HPDE6-E6E7 (cell line): ENCODE results near the gene DNM2.
"Not testable (repeated sequence)": the region's sequence is repeated elsewhere in the genome, so short reads cannot be mapped to it uniquely, and the experiment has no call there.

Source experiments
- DNase-seq: peaks from one replicate; pipeline ENCODE4 v3.0.0; 2011; ENCODE audit warnings: missing footprints; ENCODE audit errors: extremely low spot score

The DNM2 gene

DNA sequence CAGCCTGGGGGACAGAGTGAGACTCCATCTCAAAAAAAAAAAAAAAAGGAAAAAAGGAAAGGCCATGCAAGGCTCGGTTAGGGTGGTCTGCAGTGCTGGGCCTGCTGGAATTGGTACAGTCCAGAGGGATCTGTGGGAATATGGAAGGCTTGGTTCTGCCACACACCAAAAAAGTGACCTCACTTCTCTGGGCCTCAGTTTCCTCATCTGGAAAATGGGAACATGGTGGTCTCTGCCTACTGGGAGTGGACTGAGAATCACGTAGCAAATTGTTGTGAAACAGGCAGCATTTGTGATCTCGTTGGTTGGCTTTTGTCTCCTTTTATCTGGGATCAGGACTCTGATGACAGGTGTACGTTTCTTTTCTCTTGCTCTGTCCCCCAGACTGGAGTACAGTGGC lies 7.5 kb downstream of the DNM2 start:
- no peak for DNase-seq

DNA sequence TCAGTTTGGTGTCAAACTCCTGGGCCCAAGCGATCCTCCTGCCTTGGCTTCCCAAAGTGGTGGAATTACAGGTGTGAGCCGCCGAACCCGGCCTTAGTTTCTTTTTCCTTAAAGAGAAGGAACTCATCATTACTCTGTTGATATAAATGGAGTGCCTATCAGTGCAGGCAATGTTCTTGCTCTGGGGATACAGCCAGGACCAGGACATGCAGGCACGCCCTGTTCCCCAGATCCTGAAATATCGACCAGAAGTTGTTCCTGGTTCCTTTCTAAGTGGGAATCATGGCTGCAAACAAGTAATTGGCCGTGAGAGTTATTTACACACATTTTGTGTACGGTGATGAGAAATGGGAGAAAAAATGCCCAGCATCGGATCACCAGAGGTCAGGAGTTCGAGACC lies 8.4 kb downstream of the DNM2 start:
- DNase-seq, result no peak

DNA sequence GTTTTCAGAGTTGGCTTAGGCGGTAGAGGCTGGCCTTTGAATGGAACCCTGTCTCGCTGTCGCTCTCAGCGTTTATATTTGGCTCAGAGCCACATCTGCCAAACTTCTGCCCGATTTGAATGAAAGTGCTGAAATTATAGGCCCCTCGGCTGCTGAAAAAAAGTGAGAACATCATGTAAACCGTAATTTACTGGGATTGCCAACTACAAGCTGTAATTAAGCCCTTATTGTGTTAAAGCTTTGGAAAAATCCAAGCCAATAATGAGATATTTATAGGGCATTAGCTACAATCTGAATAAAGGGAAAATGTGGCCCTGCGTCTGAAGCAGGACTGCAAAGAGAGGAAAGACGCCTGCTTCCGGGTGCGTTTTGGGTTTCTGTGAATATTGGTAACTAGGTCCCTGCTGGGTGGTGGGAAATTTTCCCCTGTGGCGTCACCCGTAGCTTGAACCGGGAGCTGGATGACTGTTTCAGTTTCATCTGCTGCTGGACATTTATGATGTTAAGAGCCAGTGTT lies 9.9 kb downstream of the DNM2 start:
- no peak for DNase-seq

DNA sequence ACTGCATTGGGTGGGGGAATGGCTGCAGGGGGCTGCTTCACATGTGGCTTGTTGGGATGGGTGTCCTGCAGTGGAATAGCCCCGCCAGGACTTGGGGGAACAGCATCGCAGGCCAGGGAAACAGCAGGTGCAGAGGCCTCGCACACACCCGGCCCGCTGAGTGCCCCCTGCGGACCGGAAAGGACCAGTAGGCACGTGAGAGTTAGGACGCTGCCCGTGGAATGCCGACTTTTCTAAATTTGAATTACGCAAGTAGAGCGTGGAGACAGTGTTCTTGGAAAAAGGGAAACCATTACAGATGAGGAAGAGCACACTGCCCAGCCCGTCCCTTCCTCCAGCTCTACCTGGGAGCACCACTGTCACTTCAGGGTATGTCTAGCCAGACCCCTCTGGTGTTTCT lies 11.5 kb downstream of the DNM2 start:
- no peak for DNase-seq

DNA sequence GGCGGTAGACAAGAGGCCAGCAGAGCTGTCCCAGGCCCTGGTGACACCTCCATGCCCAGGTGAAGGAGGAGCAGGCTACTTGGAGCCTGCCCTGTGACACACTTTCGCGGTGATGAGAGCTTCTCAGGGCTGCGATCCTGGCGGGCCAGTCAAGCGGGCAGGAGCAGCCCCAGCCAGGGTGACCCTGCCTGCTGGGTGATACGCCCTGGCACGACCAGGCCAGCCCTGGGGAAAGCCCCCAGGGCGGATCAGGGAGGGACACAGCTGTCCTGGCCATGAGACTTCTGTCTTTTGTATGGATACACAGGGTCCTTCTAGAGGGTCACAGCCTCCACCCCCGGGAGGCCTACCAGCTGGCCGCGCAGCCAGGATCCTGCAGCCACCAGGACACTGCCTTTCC lies 13.1 kb downstream of the DNM2 start:
- no peak for DNase-seq

DNA sequence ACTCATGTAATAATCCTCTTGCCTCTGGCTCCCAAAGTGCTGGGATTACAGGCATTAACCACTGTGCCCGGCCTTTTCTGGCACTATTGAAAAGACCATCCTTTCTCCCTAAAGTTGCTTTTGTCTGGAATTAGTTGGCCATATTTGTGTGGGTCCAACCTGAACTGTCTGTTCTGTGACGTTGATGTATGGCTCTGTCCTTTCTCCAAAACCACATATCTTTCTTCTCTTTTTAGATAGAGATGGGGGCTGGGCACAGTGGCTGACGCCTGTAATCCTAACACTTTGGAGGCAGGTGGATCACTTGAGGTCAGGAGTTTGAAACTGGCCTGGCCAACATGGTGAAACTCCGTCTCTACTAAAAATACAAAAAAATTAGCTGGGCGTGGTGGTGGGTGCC lies 17.9 kb downstream of the DNM2 start:
- DNase-seq, result no peak

DNA sequence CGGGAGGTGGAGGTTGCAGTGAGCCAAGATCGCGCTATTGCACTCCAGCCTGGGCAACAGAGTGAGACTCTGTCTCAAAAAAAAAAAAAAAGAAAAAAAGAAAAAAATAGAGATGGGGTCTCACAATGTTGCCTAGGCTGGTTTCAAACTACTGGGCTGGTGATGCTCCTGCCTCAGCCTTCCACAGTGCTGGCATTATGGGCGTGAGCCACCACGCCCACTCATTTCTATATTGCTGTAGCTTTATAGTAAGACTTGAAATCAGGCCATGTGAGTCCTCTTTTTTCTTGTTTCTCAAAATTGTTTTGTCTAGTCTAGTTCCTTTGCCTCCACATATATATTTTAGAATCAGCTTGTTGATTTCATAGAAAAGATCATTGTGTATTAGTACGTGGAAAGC lies 18.3 kb downstream of the DNM2 start:
- DNase-seq, result no peak

DNA sequence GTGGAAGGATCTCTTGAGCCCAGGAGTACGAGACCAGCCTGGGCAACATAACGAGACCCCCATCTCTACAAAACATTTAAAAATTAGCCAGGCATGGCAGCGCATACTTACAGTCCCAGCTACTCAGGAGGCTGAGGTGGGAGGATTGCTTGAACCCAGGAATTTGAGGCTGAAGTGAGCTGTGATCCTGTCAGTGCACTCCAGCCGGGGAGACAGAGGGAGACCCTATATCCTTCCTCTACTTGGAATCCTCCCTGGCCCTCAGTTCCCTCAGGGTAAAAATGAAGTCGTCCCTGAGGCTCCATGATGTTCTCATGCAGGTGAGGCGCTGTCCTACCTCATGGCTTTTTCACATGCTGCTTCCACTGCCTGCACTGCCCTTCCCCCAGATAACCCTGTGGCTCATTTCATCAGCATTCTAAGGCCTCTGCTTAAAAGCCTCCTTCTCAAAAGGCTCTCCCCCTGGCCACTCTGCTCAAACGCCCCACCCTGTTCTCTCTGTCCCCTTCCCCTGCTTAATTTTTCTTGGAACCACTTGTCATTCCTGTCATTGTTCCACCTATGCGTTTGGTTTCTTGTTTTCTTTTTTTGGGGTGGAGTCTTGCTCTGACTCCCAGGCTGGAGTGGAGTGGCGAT lies 19.2 kb downstream of the DNM2 start:
- DNase-seq, result no peak

DNA sequence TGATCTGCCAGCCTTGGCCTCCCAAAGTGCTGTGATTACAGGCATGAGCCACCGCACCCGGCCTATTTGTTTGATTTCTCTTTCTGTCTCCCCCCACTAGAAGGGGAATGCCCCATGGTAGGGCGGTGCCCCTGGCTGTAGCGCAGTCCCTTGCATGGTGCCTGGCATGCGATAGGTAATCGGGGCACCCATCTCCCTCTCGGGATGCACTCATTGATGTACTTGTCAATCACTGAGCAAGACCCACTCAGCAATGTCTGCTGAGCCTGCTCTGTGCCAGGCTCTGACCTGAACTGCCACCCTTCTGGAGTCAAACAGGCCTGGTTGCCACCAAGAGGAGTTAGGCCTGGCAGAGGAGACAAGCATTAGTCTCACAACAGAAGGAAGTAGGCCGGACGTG lies 19.8 kb downstream of the DNM2 start:
- DNase-seq, result no peak

DNA sequence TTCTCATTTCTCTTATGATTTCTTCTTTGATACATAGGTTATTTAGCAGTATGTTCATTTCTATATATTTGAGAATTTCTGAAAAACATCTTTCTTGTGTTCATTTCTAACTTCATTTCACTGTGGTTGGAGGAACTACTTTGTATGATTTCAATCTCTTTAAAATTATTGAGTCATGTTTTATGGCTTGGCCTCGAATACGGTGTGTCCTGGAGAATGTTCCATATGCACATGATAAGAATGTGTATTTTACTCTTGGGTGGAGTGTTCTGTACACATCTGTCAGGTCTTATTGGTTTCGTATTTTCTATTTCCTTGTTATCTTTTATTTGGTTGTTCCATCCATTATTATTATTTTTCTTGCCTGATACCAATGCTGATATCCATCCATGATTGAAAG lies 22.9 kb downstream of the DNM2 start:
- DNase-seq, result no peak

DNA sequence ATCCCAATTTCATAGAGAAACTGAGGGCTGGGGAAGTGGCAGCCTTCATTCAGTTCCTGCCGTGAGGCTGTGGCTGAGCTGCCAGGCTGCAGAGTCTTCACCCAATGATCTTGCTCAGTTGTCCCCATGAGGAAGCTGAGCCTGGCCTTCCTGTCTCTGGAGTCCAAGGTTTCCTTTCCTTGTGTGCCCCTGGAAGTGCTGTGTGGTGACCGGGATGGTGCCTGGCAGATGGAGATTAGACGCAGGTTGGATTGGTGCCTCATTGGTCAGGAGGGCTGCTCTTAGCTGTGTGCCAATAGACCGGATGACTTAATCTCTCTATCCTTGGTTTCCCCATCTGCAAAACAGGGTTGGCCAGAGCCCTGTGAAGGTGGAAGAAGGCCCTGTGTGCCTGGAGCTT lies 24.6 kb downstream of the DNM2 start:
- no peak for DNase-seq

DNA sequence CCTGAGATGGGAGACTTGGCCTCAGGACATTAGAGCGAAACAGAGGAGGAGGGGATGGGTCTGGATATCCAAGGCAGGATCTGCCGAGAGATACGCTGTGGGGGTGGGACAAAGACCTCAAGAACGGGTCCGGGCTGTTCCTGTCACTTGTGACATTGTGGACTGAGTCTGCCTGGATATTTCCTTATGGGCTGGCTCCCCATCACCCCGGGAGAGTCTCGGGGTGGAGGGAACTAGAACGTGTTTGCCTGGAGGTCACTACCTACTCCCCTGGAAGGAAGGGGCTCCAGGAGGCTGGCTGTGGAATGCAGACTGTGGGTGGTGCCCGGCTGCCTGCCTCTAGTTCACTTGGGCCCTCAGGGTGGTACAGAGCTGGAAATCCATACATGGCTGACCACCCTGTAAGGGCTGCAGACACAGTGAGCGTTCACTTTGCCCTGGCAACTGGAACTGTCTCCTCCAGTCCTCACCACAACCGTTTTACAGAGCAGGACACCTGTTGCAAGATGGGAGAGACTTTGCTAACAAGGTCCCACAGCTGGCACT lies 26.4 kb downstream of the DNM2 start:
- no peak for DNase-seq

DNA sequence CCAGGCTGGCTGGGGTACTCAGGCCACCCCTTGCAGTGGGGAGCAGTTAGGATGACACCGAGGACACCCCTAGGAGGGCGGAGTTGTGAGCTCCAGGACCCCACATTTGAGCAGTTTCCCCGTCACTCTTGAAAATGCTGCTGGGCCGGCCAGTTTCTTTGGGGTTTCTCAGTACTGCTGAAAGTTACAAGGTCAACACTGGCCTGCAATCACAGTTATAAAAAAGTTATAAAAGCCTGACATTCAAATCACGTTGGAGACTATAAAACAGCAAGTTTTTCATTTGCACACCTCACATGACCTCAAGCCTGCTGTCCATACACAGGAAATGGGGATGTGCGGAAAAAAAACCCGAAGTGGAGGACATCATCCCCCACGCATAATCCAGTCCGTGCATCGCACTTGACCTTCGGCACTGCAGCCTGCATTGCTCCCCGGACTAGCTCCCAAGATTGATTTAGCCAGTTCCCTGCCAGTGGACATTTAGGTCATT lies 27.0 kb downstream of the DNM2 start:
- DNase-seq, result no peak

DNA sequence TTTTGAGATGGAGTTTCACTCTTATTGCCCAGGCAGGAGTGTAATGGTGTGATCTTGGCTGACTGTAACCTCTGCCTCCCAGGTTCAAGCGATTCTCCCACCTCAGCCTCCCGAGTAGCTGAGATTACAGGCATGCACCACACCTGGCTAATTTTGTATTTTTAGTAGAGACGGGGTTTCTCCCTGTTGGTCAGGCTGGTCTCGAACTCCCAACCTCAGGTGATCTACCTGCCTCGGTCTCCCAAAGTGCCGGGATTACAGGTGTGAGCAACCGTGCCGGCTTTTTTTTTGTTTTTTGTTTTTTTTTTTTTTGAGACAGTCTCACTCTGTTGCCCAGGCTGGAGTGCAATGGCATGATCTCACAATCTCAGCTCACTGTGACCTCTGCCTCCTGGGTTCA lies 28.6 kb downstream of the DNM2 start:
- not testable (repeated sequence) for DNase-seq

DNA sequence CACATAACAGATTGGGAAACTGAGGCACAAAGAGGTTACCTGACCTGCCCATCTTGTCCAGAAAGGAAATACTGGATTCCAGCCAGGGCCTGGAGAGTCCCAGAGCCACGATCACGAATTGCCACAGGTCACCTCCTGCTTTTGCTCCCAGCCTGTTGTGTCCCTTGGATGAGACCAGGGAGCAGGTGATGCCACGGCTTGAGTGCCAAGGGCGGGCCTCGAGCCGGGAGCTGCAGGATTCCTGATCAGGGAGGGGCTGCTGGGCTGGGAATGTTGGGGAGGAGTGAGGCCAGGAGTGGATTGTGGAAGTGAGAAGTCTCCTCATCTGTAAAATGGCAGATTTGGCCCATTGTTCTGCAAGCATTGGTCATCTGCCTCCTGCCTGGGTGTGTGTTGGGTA lies 29.4 kb downstream of the DNM2 start:
- DNase-seq, result no peak

DNA sequence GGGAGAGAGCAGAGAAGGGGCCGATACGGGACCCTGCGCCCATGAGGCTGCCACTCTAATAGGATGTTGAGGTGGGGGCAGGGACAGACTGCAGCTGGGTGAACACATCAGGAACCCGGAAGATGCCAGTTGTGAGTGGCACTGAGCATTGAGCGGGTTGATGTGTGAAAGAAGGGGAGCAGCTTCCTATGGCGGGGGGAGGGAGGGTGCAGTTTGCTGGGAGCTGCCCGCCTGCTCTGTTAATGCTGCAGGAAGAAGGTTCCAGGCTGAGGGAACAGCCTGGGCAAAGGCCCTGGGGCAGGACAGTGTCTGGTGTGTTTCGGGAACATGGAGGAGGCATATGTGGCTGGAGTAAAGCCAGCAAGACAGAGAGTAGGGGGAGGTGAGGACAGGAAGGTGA lies 29.8 kb downstream of the DNM2 start:
- no peak for DNase-seq

DNA sequence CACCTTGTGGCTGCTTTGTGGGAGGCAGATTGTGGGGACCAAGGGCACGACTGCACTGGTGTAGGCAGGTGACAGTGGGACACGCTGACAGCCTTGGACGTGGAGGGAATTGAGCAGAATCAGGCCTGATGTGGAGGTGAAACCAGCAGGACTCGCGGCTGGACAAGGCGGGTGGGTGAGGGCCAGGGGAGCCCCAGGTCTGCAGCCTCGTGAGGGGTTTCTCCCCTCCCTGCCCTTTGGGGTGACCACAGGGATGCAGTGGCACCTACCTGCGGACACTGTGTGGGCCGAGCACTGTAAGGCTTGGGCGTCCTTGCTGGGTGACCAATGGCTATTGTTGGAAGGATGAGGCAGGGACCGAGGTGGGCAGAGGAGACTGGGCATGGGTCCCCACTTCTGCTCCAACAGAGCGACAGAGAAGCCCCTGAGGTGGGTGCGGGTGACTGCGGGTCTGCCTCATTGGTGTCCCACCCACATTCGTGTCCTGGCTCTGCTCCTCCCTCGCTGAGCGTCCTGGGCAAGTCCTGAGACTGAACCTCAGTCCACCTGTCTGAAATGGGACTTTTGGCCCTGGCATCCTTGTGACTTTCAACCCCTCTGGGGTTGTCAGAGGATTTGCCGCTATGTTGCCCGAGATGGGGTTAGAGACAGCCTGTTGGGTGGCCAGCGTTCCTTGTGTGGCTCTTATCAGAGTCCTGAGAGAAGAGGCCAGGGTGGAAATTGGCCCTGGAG lies 30.5 kb downstream of the DNM2 start:
- DNase-seq, result no peak

DNA sequence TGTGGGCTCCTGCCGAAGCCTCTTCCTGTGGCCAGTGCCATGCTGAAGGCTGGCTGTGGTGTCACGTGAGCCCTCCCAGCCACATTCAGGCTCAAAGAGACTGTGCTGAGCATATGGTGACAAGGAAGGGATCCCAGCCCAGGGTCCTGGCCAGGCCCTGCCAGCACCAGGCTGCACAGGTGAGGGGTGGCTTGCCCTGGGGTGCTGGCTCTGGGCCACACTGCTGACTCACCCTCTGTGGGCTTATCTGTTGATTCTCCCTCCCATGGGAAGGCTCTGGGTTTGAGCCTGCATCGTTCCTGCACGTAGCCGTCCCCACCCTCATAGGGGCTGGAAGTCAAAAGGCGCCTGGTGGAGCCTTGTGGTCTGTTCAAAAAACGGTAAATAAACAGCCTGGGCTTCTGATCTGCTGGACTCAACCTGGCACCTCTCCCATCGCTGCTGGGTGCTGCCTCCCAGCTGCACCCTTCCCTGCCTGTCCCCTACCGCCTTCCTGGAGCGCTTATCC lies 31.1 kb downstream of the DNM2 start:
- peak; percentile 60 for DNase-seq

DNA sequence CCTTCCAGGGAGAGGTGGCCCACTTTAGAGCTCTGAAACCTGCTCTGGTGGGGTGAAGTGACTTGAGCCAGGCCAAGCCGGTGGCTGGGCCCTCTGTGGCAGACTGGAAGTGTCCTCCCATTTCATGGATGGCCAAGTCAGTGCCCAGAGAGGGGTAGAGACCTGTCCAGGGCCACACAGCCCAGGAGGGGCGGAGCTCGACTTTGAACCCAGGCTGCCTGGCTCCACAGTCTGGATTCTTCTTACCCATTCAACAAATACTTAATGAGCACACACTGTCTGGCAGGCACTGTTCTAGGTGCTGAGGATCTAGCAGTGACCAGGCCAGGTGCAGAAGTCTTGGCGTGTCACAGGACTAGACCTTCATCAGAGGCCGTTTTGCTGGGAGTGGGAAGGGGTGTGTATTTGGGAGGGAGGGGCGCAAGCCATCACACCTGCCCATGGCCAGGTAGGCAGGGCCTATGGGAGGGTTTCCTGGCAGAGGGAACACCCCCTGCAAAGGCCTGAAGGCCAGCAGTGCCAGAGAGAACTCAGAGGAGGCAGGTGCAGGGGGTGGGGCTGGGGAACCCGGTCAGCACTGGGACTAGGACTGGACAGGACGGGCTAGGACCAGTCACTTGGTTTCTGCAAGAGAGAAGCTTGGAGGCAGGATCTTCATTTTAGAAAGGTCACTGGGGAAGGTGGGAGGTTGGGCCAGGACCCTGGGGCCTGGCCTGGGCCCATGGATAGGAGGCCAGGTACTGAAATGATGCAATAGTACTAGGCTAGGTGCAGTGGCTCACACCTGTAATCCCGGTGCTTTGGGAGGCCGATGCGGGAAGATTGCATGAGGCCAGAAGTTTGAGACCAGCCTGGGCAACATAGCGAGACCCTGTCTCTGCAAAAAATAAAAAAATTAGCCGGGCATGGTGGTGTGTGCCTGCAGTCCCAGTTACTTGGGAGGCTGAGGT lies 31.8 kb downstream of the DNM2 start:
- DNase-seq, result no peak

DNA sequence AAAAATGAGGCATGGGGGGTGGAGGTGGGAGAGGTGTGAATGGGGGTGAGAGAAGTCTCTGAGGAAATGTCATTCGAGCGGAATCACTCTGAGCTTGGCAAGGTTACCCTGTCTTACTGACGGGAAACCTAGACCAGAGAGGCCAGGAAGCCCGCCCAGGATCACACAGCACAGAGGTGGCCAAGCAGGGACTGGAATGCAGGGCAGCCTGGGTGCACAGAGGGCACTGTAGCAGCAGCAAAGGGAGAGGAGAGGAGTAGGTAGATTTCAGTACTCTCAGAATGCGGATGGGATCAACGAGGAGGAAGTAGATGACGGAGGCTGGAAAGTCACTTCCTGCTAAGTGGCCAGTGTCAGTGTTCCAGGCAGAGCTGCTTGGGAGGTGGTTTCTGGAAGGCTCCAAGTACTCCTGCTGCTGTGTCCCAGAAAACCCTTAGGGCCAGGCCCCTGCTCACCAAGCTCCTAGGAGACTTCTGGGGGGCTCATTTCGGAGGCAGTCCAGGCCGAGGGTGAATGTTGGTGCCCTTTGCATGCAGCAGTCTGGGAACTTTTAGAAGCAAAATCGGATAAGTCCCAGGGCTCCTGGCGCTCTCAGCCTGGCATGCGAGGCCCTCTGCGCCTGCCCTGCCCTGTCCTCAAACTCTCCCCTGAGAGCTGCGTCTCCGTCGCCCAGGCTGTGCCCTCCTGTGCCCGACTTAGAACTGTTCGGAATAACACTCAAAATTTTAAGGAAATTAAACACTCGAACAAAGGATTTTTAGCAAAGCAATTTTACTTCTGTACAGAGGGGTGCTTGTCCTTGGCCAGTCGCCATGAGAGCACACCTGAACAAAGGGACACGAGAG lies 33.5 kb downstream of the DNM2 start:
- DNase-seq, result no peak
